H1 (cell line): Measurements from ENCODE around the gene EPB41L3. TPM values are rescaled to one million over a fixed set of nuclear protein-coding genes. Genes with fewer than 3 reads are reported as not detected.

Source experiments
- CTCF ChIA-PET: fragments of 300-600 bp; sonication (Branson Sonifier 250); formaldehyde crosslinking; loops from one replicate; lab custom pipeline; 2021; ENCODE audit not compliant: partially characterized antibody; lab: Charles Lee
- POLR2A ChIA-PET: fragments of 300-600 bp; sonication (Branson Sonifier 250); formaldehyde crosslinking; loops from one replicate; lab custom pipeline; 2021; ENCODE audit warnings: inconsistent platforms; ENCODE audit not compliant: partially characterized antibody; lab: Charles Lee
- DNase-seq, 2 experiments: peaks; one replicate each; pipeline versions ENCODE4 v3.0.0 to v3.0.0-alpha.2; 2010 to 2022; ENCODE audit warnings: low spot score in 2 of 2, low read depth in 1 of 2, mixed read lengths in 1 of 2
- FAIRE-seq: peaks from 2 replicates; lab custom pipeline; 2011; peaks lifted over from hg19 to GRCh38; lab: Jason Lieb, UNC
- H2AFZ ChIP-seq: 2 replicates; pipeline ENCODE4 v1.8.1; 2012; ENCODE audit warnings: low read length, inconsistent platforms
- H2AK5ac ChIP-seq: 2 replicates; pipeline ENCODE4 v1.6.1; 2013; ENCODE audit warnings: low read depth, low read length
- H2BK120ac ChIP-seq: replicated peaks from 2 replicates; pipeline ENCODE3; 2013; ENCODE audit warnings: low read depth, low read length, inconsistent platforms
- H2BK12ac ChIP-seq: 2 replicates; pipeline ENCODE4 v1.6.1; 2013; ENCODE audit warnings: low read depth, low read length
- H2BK15ac ChIP-seq: 2 replicates; pipeline ENCODE4 v1.6.1; 2013; ENCODE audit warnings: low read length
- H2BK20ac ChIP-seq: 2 replicates; pipeline ENCODE4 v1.6.1; 2013; ENCODE audit warnings: low read length
- H2BK5ac ChIP-seq: 2 replicates; pipeline ENCODE4 v1.6.1; 2013; ENCODE audit warnings: low read depth, low read length
- H3K14ac ChIP-seq: 2 replicates; pipeline ENCODE4 v1.6.1; 2013; ENCODE audit warnings: inconsistent platforms; ENCODE audit not compliant: insufficient read length
- H3K18ac ChIP-seq: 2 replicates; pipeline ENCODE4 v1.6.1; 2013; ENCODE audit warnings: low read length; ENCODE audit errors: extremely low read depth
- H3K23ac ChIP-seq: 2 replicates; pipeline ENCODE4 v1.6.1; 2013; ENCODE audit warnings: inconsistent platforms; ENCODE audit not compliant: insufficient read length
- H3K23me2 ChIP-seq: 2 replicates; pipeline ENCODE4 v1.6.1; 2013; ENCODE audit warnings: low read depth, low read length
- H3K27ac ChIP-seq: 2 replicates; pipeline ENCODE4 v1.6.1; 2011; ENCODE audit warnings: low read depth, low read length, inconsistent platforms
- H3K27me3 ChIP-seq, 4 experiments: replicated peaks in 1 of 4; 1 replicate in 1 of 4; 2 replicates in 3 of 4; pipeline versions ENCODE4 v1.6.1 to v1.8.1; 2011 to 2013; ENCODE audit warnings: low read length in 3 of 4, mild to moderate bottlenecking in 3 of 4, inconsistent platforms in 2 of 4, mixed read lengths in 2 of 4, moderate library complexity in 1 of 4; ENCODE audit not compliant: control insufficient read depth in 3 of 4, insufficient read depth in 3 of 4; ENCODE audit errors: extremely low read depth in 1 of 4
- H3K36me3 ChIP-seq, 4 experiments: 2 replicates each; pipeline versions ENCODE4 v1.6.1 to v1.8.1; 2011 to 2013; ENCODE audit warnings: mild to moderate bottlenecking in 4 of 4, low read length in 3 of 4, moderate library complexity in 2 of 4, control low read depth in 1 of 4, inconsistent platforms in 1 of 4; ENCODE audit not compliant: insufficient read depth in 4 of 4, control insufficient read depth in 2 of 4
- H3K4ac ChIP-seq: replicated peaks from 2 replicates; pipeline ENCODE3; 2013; ENCODE audit warnings: low read length, low read depth, mixed read lengths, inconsistent platforms; ENCODE audit not compliant: insufficient read length
- H3K4me1 ChIP-seq, 4 experiments: replicated peaks in 1 of 4; 1 replicate in 1 of 4; 2 replicates in 3 of 4; pipeline versions ENCODE4 v1.6.1 to v1.8.1; 2011 to 2013; ENCODE audit warnings: low read length in 3 of 4, inconsistent platforms in 2 of 4, mixed read lengths in 1 of 4; ENCODE audit not compliant: insufficient read depth in 4 of 4, control insufficient read depth in 3 of 4
- H3K4me2 ChIP-seq, 2 experiments: 2 replicates each; pipeline versions ENCODE4 v1.6.1 to v1.8.1; 2011 to 2013; ENCODE audit warnings: low read depth in 2 of 2, low read length in 2 of 2, control low read depth in 1 of 2, inconsistent platforms in 1 of 2, mild to moderate bottlenecking in 1 of 2; ENCODE audit not compliant: insufficient read depth in 1 of 2
- H3K4me3 ChIP-seq, 4 experiments: fragments of 200-600, 300-600 bp in 1 of 4; sonication (generic), shearing (Covaris generic), sonication (Bioruptor Twin) in 1 of 4; 2 replicates each; pipeline versions ENCODE4 v1.5.1 to v1.8.1; 2011 to 2016; ENCODE audit warnings: low read length in 4 of 4, low read depth in 3 of 4, control low read depth in 2 of 4, inconsistent platforms in 2 of 4, mild to moderate bottlenecking in 2 of 4, mixed read lengths in 1 of 4, moderate library complexity in 1 of 4; ENCODE audit not compliant: insufficient read depth in 2 of 4; ENCODE audit errors: extremely low read depth in 1 of 4
- H3K56ac ChIP-seq: replicated peaks from 2 replicates; pipeline ENCODE3; 2013; ENCODE audit warnings: low read depth, mild to moderate bottlenecking, mixed read lengths, low read length, inconsistent platforms; ENCODE audit not compliant: insufficient read length
- H3K79me1 ChIP-seq: 2 replicates; pipeline ENCODE4 v1.6.1; 2013; ENCODE audit warnings: low read depth, low read length, control low read depth
- H3K79me2 ChIP-seq, 2 experiments: 2 replicates each; pipeline versions ENCODE4 v1.6.1 to v1.8.1; 2012 to 2013; ENCODE audit warnings: low read length in 2 of 2, mild to moderate bottlenecking in 2 of 2, inconsistent platforms in 1 of 2; ENCODE audit not compliant: insufficient read depth in 2 of 2, control insufficient read depth in 1 of 2
- H3K9ac ChIP-seq, 4 experiments: replicated peaks in 1 of 4; 1 replicate in 1 of 4; 2 replicates in 3 of 4; pipeline versions ENCODE4 v1.6.1 to v1.8.1; 2011 to 2013; ENCODE audit warnings: low read depth in 3 of 4, low read length in 3 of 4, control low read depth in 2 of 4, mild to moderate bottlenecking in 2 of 4, moderate library complexity in 2 of 4, inconsistent platforms in 1 of 4; ENCODE audit errors: extremely low read depth in 1 of 4
- H3K9me3 ChIP-seq, 2 experiments: 2 replicates each; pipeline versions ENCODE4 v1.6.1 to v1.8.1; 2012 to 2013; ENCODE audit warnings: mild to moderate bottlenecking in 2 of 2, moderate library complexity in 2 of 2, control low read depth in 1 of 2, inconsistent platforms in 1 of 2, low read depth in 1 of 2, low read length in 1 of 2, mixed read lengths in 1 of 2; ENCODE audit not compliant: insufficient read depth in 2 of 2
- H4K20me1 ChIP-seq, 2 experiments: replicated peaks in 1 of 2; 2 replicates each; pipeline versions ENCODE3 to v1.8.1; 2011 to 2013; ENCODE audit warnings: inconsistent platforms in 2 of 2, low read length in 2 of 2, mild to moderate bottlenecking in 1 of 2; ENCODE audit not compliant: insufficient read depth in 2 of 2, control insufficient read depth in 1 of 2
- H4K5ac ChIP-seq: 2 replicates; pipeline ENCODE4 v1.6.1; 2013; ENCODE audit warnings: low read length, low read depth, mixed read lengths, inconsistent platforms; ENCODE audit not compliant: insufficient read length
- H4K8ac ChIP-seq: 2 replicates; pipeline ENCODE4 v1.8.0; 2013; ENCODE audit warnings: mild to moderate bottlenecking, moderate library complexity, low read length, inconsistent platforms; ENCODE audit not compliant: insufficient read depth; ENCODE audit errors: extremely low read depth
- H4K91ac ChIP-seq: replicated peaks from 2 replicates; pipeline ENCODE3; 2013; ENCODE audit warnings: low read length, mixed read lengths, inconsistent platforms; ENCODE audit not compliant: insufficient read length
- BRCA1 ChIP-seq: IDR thresholded peaks from 2 replicates; pipeline ENCODE4 v1.6.1; 2012; ENCODE audit warnings: low read depth, low read length, improper control_type of control experiment
- CBX8 ChIP-seq: fragments of 300-800, 300-1000 bp; sonication (generic); IDR thresholded peaks from 2 replicates; pipeline ENCODE4 v1.7.1; 2016; ENCODE audit warnings: low read depth, low read length, borderline replicate concordance
- CEBPB ChIP-seq: IDR thresholded peaks from 2 replicates; pipeline ENCODE4 v1.6.1; 2012; ENCODE audit warnings: low read depth, low read length
- CHD2 ChIP-seq: IDR thresholded peaks from 2 replicates; pipeline ENCODE4 v1.6.1; 2012; ENCODE audit warnings: low read length, improper control_type of control experiment
- CREB1 ChIP-seq: IDR thresholded peaks from 2 replicates; pipeline ENCODE4 v1.6.1; 2012; ENCODE audit warnings: inconsistent platforms
- EGR1 ChIP-seq: IDR thresholded peaks from 2 replicates; pipeline ENCODE4 v1.6.1; 2011; ENCODE audit warnings: low read depth, low read length, borderline replicate concordance
- JUN ChIP-seq: IDR thresholded peaks from 2 replicates; pipeline ENCODE4 v1.6.1; 2011; ENCODE audit warnings: low read depth, mild to moderate bottlenecking, improper control_type of control experiment, low read length
- PHF8 ChIP-seq: fragments of 200-600 bp; sonication (generic); conservative IDR thresholded peaks from 2 replicates; pipeline ENCODE4 v1.7.1; 2012; ENCODE audit warnings: low read depth, mild to moderate bottlenecking, inconsistent platforms, low read length, moderate library complexity
- TBP ChIP-seq: IDR thresholded peaks from 2 replicates; pipeline ENCODE4 v1.6.1; 2011; ENCODE audit warnings: low read depth, low read length, improper control_type of control experiment
- USF2 ChIP-seq: IDR thresholded peaks from 2 replicates; pipeline ENCODE4 v1.6.1; 2011; ENCODE audit warnings: low read length, improper control_type of control experiment
- ZNF274 ChIP-seq: IDR thresholded peaks from 2 replicates; pipeline ENCODE4 v1.7.0; 2012; ENCODE audit warnings: low read length, borderline replicate concordance; ENCODE audit errors: extremely low read depth
- polyA plus RNA-seq, 7 experiments: library from polyadenylated mRNA; depleted of rRNA in 3 of 7; stranded (reverse) in 5 of 7; unstranded in 2 of 7; fragments of >200 nt in 5 of 7; fragments of 200-250 nt in 2 of 7; gene quantifications; 1 replicate in 5 of 7; 2 replicates in 1 of 7; 4 replicates in 1 of 7; pipeline versions ENCODE4 v1.2.1 to v1.2.3, GENCODE V29; 2011 to 2013; ENCODE audit warnings: missing spikeins in 2 of 7, mixed read lengths in 2 of 7
- total RNA-seq: library from RNA; stranded (reverse); fragmentation: NEBNext Ultra II Directional; extraction: Animal tissue kit (Norgen Biotek cat#: 25700); gene quantifications from 2 replicates; pipeline ENCODE4 v1.2.1, GENCODE V29; 2021

Gene EPB41L3
- total and polyA plus RNA-seq, 2 of the 8 experiments (the other 6 are each of a cell fraction or from before 2014, with no cell fraction given): 7.9 to 16.1 TPM

- H3K56ac ChIP-seq: no peak overlapping the region
- H3K79me2 ChIP-seq: no peaks in the 10 kb centered on the region
- H3K9me3 ChIP-seq: peaks cover 9 to 11% of the 10 kb centered on the region in 2 experiments; a peak in 2 of 4 replicates
- H3K4me1 ChIP-seq: peaks cover 0 to 3% (median 0%) of the 10 kb centered on the region in 4 experiments; a peak in 1 of 7 replicates
- H3K79me1 ChIP-seq: no peaks in the 10 kb centered on the region
- DNase-seq: no peak
- H3K14ac ChIP-seq: no peak overlapping the region
- no peak overlapping the region for H2AK5ac ChIP-seq
- no peak overlapping the region for H2BK120ac ChIP-seq
- H3K27ac ChIP-seq: no peak overlapping the region
- TF ChIP-seq USF2 (no peak), CREB1 (no peak), CEBPB (no peak), JUN (no peak), CBX8 (no peak), TBP (no peak), CHD2 (no peak), PHF8 (no peak), BRCA1 (no peak), EGR1 (no peak), ZNF274 (no peak)
- H4K8ac ChIP-seq: no peak overlapping the region
- H3K4me2 ChIP-seq: no peak overlapping the region
- H2BK15ac ChIP-seq: no peak overlapping the region
- H3K23ac ChIP-seq: no peak overlapping the region
- no peak overlapping the region for H3K4ac ChIP-seq
- H4K20me1 ChIP-seq: no peaks in the 10 kb centered on the region
- no peak overlapping the region for H2BK12ac ChIP-seq
- no peak overlapping the region for H2BK20ac ChIP-seq
- ChIA-PET CTCF (no interaction called here), POLR2A (no interaction called here)
- H2BK5ac ChIP-seq: no peak overlapping the region
- no peak overlapping the region for H3K9ac ChIP-seq
- no peak overlapping the region for H4K91ac ChIP-seq
- H3K27me3 ChIP-seq: no peaks in the 10 kb centered on the region
- no peak overlapping the region for H4K5ac ChIP-seq
- no peak overlapping the region for H3K18ac ChIP-seq
- no peak overlapping the region for H2AFZ ChIP-seq
- H3K23me2 ChIP-seq: no peaks in the 10 kb centered on the region
- no peaks in the 10 kb centered on the region for H3K36me3 ChIP-seq
- H3K4me3 ChIP-seq: no peak overlapping the region
- FAIRE-seq: no peak
These were observed 44.7 kb upstream of the EPB41L3 start for GRCh38 chr18:5588529-5588928.
